ENCODE results near the gene DPF3.

The DPF3 gene

DNA sequence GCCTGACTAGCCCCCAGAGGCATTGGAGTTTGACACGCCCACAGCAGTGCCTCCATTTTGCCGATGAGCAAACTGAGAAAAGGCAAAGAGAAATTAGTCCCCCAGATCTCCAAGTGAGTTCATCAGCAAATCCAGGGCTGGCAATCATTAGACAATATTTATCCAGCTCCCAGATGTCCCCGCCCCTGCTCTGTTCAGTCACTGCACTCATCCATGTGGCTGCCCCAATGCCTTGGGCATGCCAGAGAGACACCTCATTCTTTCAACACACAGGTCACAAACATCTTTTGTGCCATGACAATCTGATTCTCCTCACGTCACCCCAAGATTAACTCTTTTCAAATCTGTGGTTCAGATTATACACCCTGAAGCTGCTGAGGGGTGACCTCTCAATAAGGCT is 43.5 kb downstream of the DPF3 start:
- Histone ChIP-seq H3K4me1 (ENCODE audit: insufficient read depth, insufficient read length) (no peaks in the 10 kb centered on the region), H3K9ac (ENCODE audit: insufficient read length, low read depth) (no peak overlapping the region), H3K9me3 (ENCODE audit: insufficient read depth, low read length) (peaks cover under 1% of the 10 kb centered on the region; the same call in 1 of the 2 replicates), H3K36me3 (ENCODE audit: insufficient read depth, insufficient read length, low read length) (no peaks in the 10 kb centered on the region), H3K4me3 (ENCODE audit: insufficient read length, low read depth) (no peak overlapping the region), H3K27me3 (ENCODE audit: insufficient read depth, insufficient read length) (no peaks in the 10 kb centered on the region)
- DNase-seq (ENCODE audit: low read depth, low spot score), result no peak
- TF ChIP-seq SUZ12 (IDR thresholded peaks at IDR 0.05; ENCODE audit: extremely low read depth, insufficient read depth, insufficient read length) (no peak), YY1 (IDR thresholded peaks at IDR 0.05; ENCODE audit: insufficient read depth, insufficient read length) (no peak), ZNF274 (IDR thresholded peaks at IDR 0.05; ENCODE audit: low read depth, low read length) (no peak)

DNA sequence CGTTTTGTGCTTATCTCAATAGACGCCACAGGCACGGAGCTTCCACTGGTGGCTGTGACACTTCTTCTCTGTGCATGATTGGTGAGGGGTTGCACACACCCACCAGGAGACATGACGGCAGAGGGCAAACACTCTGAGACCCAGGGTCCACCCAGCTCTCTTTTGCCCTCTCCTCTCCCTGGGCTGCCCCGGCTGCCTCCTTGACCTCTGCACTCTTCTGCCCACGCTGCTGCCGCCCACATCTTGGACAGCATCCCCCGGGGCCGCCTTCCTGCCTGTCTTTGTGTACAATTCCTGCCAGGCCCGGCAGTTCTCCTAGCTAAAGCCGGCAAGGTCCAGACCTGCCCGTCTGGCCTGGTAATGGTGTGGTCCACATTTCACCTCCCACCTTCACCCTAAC is 44.7 kb downstream of the DPF3 start:
- H3K9ac ChIP-seq (ENCODE audit: insufficient read length, low read depth), result no peak overlapping the region
- H3K4me1 ChIP-seq (ENCODE audit: insufficient read depth, insufficient read length), result no peaks in the 10 kb centered on the region
- H3K4me3 ChIP-seq (ENCODE audit: insufficient read length, low read depth), result no peak overlapping the region
- no peaks in the 10 kb centered on the region for H3K36me3 ChIP-seq (ENCODE audit: insufficient read depth, insufficient read length, low read length)
- no peaks in the 10 kb centered on the region for H3K9me3 ChIP-seq (ENCODE audit: insufficient read depth, low read length)
- TF ChIP-seq YY1 (IDR thresholded peaks at IDR 0.05; ENCODE audit: insufficient read depth, insufficient read length), result no peak
- TF ChIP-seq SUZ12 (IDR thresholded peaks at IDR 0.05; ENCODE audit: extremely low read depth, insufficient read depth, insufficient read length), result no peak
- TF ChIP-seq ZNF274 (IDR thresholded peaks at IDR 0.05; ENCODE audit: low read depth, low read length), result no peak
- no peaks in the 10 kb centered on the region for H3K27me3 ChIP-seq (ENCODE audit: insufficient read depth, insufficient read length)
- DNase-seq (ENCODE audit: low read depth, low spot score), result no peak

DNA sequence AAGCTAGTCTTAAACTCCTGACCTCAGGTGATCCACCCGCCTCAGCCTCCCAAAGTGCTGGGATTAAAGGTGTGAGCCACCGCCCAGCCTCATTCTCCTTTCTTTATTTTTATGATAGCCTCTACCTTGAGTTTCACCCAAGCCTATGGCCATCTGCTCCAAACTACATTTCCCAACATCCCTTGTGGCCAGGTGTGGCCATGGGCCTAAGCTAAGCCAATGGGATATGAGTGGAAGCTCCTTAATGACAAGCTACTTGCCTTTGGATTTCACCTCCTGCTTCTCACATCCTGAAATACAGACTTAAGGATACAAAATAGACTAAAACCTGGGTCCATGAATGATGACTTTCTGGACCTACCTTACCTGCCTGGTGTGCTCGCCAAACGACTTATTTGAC is 46.2 kb downstream of the DPF3 start:
- no peak overlapping the region for H3K9ac ChIP-seq (ENCODE audit: insufficient read length, low read depth)
- no peaks in the 10 kb centered on the region for H3K4me1 ChIP-seq (ENCODE audit: insufficient read depth, insufficient read length)
- H3K9me3 ChIP-seq (ENCODE audit: insufficient read depth, low read length), result no peaks in the 10 kb centered on the region
- H3K36me3 ChIP-seq (ENCODE audit: insufficient read depth, insufficient read length, low read length), result no peaks in the 10 kb centered on the region
- TF ChIP-seq YY1 (IDR thresholded peaks at IDR 0.05; ENCODE audit: insufficient read depth, insufficient read length) (no peak), SUZ12 (IDR thresholded peaks at IDR 0.05; ENCODE audit: extremely low read depth, insufficient read depth, insufficient read length) (no peak), ZNF274 (IDR thresholded peaks at IDR 0.05; ENCODE audit: low read depth, low read length) (no peak)
- DNase-seq (ENCODE audit: low read depth, low spot score), result no peak
- no peak overlapping the region for H3K4me3 ChIP-seq (ENCODE audit: insufficient read length, low read depth)
- H3K27me3 ChIP-seq (ENCODE audit: insufficient read depth, insufficient read length), result no peaks in the 10 kb centered on the region

DNA sequence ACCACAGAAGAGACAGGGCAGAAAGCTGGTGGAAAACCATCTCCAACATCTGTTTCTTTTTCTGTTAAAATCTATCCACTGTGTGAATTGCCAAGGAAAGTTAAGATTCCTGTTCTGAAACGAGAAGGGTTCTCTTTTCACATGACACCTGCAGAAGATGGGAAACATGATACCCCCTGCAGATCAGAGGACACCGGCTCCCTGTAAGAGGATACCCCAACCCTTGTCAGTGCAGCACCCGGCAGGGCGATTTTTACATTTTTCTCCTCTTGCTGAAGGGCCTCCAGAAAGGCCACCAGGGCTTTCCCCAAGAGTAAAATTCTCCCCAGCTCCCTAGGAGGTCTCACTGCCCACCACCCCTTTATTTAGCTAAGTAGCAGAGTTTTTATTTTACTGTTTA is 48.2 kb downstream of the DPF3 start:
- no peak for DNase-seq (ENCODE audit: low read depth, low spot score)
- Histone ChIP-seq H3K36me3 (ENCODE audit: insufficient read depth, insufficient read length, low read length) (no peaks in the 10 kb centered on the region), H3K4me3 (ENCODE audit: insufficient read length, low read depth) (no peak overlapping the region), H3K9me3 (ENCODE audit: insufficient read depth, low read length) (no peaks in the 10 kb centered on the region), H3K27me3 (ENCODE audit: insufficient read depth, insufficient read length) (no peaks in the 10 kb centered on the region), H3K9ac (ENCODE audit: insufficient read length, low read depth) (no peak overlapping the region), H3K4me1 (ENCODE audit: insufficient read depth, insufficient read length) (no peaks in the 10 kb centered on the region)
- TF ChIP-seq ZNF274 (IDR thresholded peaks at IDR 0.05; ENCODE audit: low read depth, low read length) (no peak), SUZ12 (IDR thresholded peaks at IDR 0.05; ENCODE audit: extremely low read depth, insufficient read depth, insufficient read length) (no peak), YY1 (IDR thresholded peaks at IDR 0.05; ENCODE audit: insufficient read depth, insufficient read length) (no peak)

DNA sequence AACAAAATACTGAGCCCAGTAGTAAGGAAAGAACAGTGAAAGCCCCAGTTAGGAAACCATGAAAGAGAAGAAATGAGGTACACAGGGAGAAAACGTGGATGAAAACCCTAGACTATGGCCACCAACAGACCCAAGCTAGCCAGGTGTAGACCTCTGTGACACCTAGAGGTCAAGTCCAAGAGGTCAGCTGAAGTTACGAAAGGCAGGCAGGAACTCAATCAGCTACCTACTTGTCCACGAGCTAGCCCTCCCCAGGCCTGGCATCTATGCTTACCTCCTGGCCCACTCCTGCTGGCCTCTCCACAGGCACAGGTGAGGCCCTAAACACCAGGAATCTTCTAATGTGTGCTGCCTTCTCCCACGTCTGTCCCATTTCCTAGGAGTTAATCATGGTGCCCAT is 48.7 kb downstream of the DPF3 start:
- Histone ChIP-seq H3K9ac (ENCODE audit: insufficient read length, low read depth) (no peak overlapping the region), H3K4me1 (ENCODE audit: insufficient read depth, insufficient read length) (no peaks in the 10 kb centered on the region), H3K4me3 (ENCODE audit: insufficient read length, low read depth) (no peak overlapping the region), H3K9me3 (ENCODE audit: insufficient read depth, low read length) (no peaks in the 10 kb centered on the region), H3K27me3 (ENCODE audit: insufficient read depth, insufficient read length) (no peaks in the 10 kb centered on the region), H3K36me3 (ENCODE audit: insufficient read depth, insufficient read length, low read length) (no peaks in the 10 kb centered on the region)
- DNase-seq (ENCODE audit: low read depth, low spot score), result no peak
- TF ChIP-seq SUZ12 (IDR thresholded peaks at IDR 0.05; ENCODE audit: extremely low read depth, insufficient read depth, insufficient read length) (no peak), ZNF274 (IDR thresholded peaks at IDR 0.05; ENCODE audit: low read depth, low read length) (no peak), YY1 (IDR thresholded peaks at IDR 0.05; ENCODE audit: insufficient read depth, insufficient read length) (no peak)

DNA sequence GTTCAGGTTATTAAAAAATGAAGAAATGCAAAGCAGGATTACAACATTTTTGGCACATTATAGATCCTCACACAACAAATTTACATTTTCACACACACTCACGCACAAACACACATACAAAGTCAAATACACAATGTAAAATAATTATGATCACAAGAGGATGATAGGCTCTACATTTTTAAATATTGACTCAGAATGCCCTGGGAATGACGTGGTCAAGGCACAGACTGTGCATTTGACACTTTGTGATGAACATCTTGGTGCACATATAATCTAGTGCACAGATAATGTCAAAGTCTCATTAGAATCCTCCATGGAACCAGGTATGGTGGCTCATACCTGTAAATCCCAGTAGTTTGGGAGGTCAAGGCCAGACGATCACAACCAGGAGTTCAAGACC is 49.4 kb downstream of the DPF3 start:
- DNase-seq (ENCODE audit: low read depth, low spot score), result no peak
- TF ChIP-seq SUZ12 (IDR thresholded peaks at IDR 0.05; ENCODE audit: extremely low read depth, insufficient read depth, insufficient read length) (no peak), ZNF274 (IDR thresholded peaks at IDR 0.05; ENCODE audit: low read depth, low read length) (no peak), YY1 (IDR thresholded peaks at IDR 0.05; ENCODE audit: insufficient read depth, insufficient read length) (no peak)
- no peaks in the 10 kb centered on the region for H3K4me1 ChIP-seq (ENCODE audit: insufficient read depth, insufficient read length)
- H3K36me3 ChIP-seq (ENCODE audit: insufficient read depth, insufficient read length, low read length), result no peaks in the 10 kb centered on the region
- H3K27me3 ChIP-seq (ENCODE audit: insufficient read depth, insufficient read length), result no peaks in the 10 kb centered on the region
- no peak overlapping the region for H3K9ac ChIP-seq (ENCODE audit: insufficient read length, low read depth)
- no peak overlapping the region for H3K4me3 ChIP-seq (ENCODE audit: insufficient read length, low read depth)
- no peaks in the 10 kb centered on the region for H3K9me3 ChIP-seq (ENCODE audit: insufficient read depth, low read length)

DNA sequence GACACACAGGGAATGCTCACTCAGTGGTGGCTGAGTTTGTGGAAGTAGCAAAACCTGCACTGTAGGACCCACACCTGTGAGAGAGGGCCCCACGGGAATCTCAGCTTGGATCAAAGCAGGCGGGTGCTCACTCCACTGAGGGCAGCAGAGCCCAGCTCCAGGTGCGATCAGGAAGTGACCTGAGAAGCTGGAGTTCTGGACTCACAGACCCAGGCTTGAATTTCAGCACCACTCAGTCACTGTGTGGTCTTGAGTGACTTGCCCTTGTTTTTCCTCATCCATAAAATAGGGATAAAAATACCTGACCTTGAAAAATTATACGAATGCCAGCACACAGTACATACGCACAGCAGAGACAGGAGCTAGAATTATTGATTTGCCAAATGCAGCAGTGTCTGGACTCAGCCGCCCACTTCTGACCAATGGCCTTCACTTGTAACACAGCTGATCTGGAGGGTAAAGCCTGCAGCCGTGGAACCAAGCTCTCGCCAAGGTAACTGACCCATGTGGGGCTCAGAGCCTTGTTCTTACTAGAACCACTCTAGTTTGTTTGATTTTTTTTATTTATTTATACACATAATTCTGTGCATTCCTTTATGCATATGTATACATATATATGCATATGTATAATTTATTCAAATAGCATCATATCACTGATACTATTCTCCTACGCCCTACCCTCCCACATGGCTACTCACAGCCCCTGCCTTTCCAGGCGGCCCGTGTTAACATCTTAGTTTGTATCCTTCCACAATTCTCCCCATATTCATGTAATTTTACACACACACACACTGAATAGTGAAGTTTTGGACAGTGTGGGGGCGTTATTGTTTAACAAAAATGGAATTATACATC is 53.9 kb downstream of the DPF3 start:
- Histone ChIP-seq H3K9me3 (ENCODE audit: insufficient read depth, low read length) (no peaks in the 10 kb centered on the region), H3K4me3 (ENCODE audit: insufficient read length, low read depth) (no peak overlapping the region), H3K9ac (ENCODE audit: insufficient read length, low read depth) (no peak overlapping the region), H3K36me3 (ENCODE audit: insufficient read depth, insufficient read length, low read length) (no peaks in the 10 kb centered on the region), H3K27me3 (ENCODE audit: insufficient read depth, insufficient read length) (no peaks in the 10 kb centered on the region), H3K4me1 (ENCODE audit: insufficient read depth, insufficient read length) (no peaks in the 10 kb centered on the region)
- no peak for DNase-seq (ENCODE audit: low read depth, low spot score)
- TF ChIP-seq ZNF274 (IDR thresholded peaks at IDR 0.05; ENCODE audit: low read depth, low read length) (no peak), SUZ12 (IDR thresholded peaks at IDR 0.05; ENCODE audit: extremely low read depth, insufficient read depth, insufficient read length) (no peak), YY1 (IDR thresholded peaks at IDR 0.05; ENCODE audit: insufficient read depth, insufficient read length) (no peak)
